HL-60 (cell line): Measurements from ENCODE around the gene ARMH4.

Experiments used
- DNase-seq, 2 experiments: peaks; one replicate each; pipeline ENCODE4 v3.0.0-alpha.2; 2010 to 2020; ENCODE audit warnings: low read depth in 1 of 2, low spot score in 1 of 2
- H3K27ac ChIP-seq: fragments of 250-450 bp; sonication (Bioruptor Pico); replicated peaks from 2 replicates; pipeline ENCODE4 v1.5.1; 2020; ENCODE audit warnings: mild to moderate bottlenecking, moderate library complexity
- H3K27me3 ChIP-seq: fragments of 250-450 bp; sonication (Bioruptor Pico); 2 replicates; pipeline ENCODE4 v1.5.1; 2021; ENCODE audit warnings: mild to moderate bottlenecking, moderate library complexity; ENCODE audit not compliant: insufficient read depth, poor library complexity, severe bottlenecking
- H3K4me3 ChIP-seq: replicated peaks from 2 replicates; pipeline ENCODE4 v1.5.1; 2011; ENCODE audit warnings: mild to moderate bottlenecking, control low read depth, low read length; ENCODE audit not compliant: insufficient read depth
- GABPA ChIP-seq: IDR thresholded peaks from 2 replicates; pipeline ENCODE4 v1.6.1; 2012; ENCODE audit warnings: low read depth
- POLR2AphosphoS5 ChIP-seq: IDR thresholded peaks from 2 replicates; pipeline ENCODE4 v1.6.1; 2012; ENCODE audit warnings: low read depth
- SPI1 ChIP-seq: IDR thresholded peaks from 2 replicates; pipeline ENCODE4 v1.6.1; 2012; ENCODE audit warnings: low read depth, mild to moderate bottlenecking, borderline replicate concordance
- TF ChIP-seq, protein P1 (sequence below): IDR thresholded peaks from 2 replicates; pipeline ENCODE4 v1.6.1; 2012; ENCODE audit warnings: low read depth; ENCODE audit not compliant: insufficient replicate concordance
- TF ChIP-seq, protein P2 (sequence below): IDR thresholded peaks from one replicate; pipeline ENCODE4 v1.5.1; 2011; ENCODE audit warnings: low read length, control low read depth, inconsistent platforms; ENCODE audit not compliant: insufficient read depth

The ARMH4 gene

DNA sequence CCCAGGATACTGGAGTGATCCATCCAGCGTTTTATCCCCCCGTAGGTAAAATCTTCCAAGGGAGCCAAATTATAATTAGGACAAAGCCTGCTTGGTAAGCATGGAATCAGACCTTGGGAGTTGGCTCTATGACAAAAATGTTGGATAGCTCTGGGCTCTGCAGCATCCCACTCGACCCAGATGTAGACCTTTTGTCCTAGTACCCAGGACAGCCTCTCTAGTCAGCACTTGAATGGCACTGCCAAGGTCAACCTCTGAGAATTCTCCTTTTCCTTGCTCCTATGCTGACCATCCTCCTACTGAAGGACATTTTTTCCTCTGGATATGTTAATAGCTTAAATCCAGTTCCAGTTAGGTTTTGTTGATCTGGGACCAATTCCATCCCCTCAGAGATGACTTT lies 181.4 kb downstream of the ARMH4 start:
- TF ChIP-seq SPI1 = no peak
- H3K27ac ChIP-seq = no peak overlapping the region
- peaks cover 5% of the 10 kb centered on the region for H3K27me3 ChIP-seq
- no peak overlapping the region for H3K4me3 ChIP-seq
- no peak for DNase-seq

DNA sequence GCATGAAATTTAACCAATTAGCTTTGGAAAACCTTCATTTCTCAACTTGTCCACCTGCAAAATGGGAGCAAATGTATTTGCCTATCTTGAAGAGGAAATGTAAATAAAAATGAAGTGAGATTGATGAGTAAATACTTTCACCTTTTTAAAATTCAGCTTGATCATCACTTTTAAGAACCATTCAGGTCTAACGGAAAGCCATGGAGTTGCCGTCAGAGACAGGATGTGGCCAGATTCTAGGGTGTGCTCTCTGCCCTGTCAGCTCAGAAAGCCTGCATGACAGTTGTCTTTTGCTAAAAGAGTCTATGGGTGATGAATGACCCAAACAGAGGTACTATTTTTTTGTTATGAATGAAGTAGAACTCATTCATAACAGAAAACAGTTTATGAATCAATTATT lies 181.8 kb downstream of the ARMH4 start:
- TF ChIP-seq POLR2AphosphoS5 (no peak), SPI1 (no peak), GABPA (no peak)
- TF ChIP-seq, protein P1, sequence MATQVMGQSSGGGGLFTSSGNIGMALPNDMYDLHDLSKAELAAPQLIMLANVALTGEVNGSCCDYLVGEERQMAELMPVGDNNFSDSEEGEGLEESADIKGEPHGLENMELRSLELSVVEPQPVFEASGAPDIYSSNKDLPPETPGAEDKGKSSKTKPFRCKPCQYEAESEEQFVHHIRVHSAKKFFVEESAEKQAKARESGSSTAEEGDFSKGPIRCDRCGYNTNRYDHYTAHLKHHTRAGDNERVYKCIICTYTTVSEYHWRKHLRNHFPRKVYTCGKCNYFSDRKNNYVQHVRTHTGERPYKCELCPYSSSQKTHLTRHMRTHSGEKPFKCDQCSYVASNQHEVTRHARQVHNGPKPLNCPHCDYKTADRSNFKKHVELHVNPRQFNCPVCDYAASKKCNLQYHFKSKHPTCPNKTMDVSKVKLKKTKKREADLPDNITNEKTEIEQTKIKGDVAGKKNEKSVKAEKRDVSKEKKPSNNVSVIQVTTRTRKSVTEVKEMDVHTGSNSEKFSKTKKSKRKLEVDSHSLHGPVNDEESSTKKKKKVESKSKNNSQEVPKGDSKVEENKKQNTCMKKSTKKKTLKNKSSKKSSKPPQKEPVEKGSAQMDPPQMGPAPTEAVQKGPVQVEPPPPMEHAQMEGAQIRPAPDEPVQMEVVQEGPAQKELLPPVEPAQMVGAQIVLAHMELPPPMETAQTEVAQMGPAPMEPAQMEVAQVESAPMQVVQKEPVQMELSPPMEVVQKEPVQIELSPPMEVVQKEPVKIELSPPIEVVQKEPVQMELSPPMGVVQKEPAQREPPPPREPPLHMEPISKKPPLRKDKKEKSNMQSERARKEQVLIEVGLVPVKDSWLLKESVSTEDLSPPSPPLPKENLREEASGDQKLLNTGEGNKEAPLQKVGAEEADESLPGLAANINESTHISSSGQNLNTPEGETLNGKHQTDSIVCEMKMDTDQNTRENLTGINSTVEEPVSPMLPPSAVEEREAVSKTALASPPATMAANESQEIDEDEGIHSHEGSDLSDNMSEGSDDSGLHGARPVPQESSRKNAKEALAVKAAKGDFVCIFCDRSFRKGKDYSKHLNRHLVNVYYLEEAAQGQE = no peak
- TF ChIP-seq, protein P2, sequence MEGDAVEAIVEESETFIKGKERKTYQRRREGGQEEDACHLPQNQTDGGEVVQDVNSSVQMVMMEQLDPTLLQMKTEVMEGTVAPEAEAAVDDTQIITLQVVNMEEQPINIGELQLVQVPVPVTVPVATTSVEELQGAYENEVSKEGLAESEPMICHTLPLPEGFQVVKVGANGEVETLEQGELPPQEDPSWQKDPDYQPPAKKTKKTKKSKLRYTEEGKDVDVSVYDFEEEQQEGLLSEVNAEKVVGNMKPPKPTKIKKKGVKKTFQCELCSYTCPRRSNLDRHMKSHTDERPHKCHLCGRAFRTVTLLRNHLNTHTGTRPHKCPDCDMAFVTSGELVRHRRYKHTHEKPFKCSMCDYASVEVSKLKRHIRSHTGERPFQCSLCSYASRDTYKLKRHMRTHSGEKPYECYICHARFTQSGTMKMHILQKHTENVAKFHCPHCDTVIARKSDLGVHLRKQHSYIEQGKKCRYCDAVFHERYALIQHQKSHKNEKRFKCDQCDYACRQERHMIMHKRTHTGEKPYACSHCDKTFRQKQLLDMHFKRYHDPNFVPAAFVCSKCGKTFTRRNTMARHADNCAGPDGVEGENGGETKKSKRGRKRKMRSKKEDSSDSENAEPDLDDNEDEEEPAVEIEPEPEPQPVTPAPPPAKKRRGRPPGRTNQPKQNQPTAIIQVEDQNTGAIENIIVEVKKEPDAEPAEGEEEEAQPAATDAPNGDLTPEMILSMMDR = no peak
- peaks cover 5% of the 10 kb centered on the region for H3K27me3 ChIP-seq
- no peak overlapping the region for H3K4me3 ChIP-seq
- no peak overlapping the region for H3K27ac ChIP-seq
- no peak for DNase-seq

DNA sequence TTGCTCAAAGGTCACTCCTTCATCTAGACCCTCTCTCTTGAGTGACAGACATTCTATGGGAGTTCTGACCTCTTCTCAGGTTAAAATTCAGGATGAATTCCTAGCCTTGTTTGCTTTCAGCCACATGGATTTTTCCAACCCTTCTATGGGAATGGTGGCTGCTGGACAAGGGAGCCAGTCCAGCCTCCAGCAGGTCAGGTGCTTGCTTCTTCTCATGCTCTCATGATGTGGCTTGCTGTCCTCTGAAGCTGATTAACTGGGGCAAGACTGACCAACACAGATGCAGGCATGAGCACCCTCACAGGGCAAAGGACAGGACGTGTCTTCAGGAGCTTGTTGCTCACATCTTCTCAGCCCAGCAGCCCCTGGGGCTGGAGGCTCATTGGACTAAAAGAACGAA lies 188.9 kb downstream of the ARMH4 start:
- TF ChIP-seq, protein P2 = no peak
- TF ChIP-seq, protein P1 = no peak
- no peak for TF ChIP-seq SPI1
- TF ChIP-seq POLR2AphosphoS5 = no peak
- no peak for TF ChIP-seq GABPA
- Histone ChIP-seq H3K27ac (no peak overlapping the region), H3K4me3 (no peak overlapping the region), H3K27me3 (peaks cover 5% of the 10 kb centered on the region)
- DNase-seq = no peak

DNA sequence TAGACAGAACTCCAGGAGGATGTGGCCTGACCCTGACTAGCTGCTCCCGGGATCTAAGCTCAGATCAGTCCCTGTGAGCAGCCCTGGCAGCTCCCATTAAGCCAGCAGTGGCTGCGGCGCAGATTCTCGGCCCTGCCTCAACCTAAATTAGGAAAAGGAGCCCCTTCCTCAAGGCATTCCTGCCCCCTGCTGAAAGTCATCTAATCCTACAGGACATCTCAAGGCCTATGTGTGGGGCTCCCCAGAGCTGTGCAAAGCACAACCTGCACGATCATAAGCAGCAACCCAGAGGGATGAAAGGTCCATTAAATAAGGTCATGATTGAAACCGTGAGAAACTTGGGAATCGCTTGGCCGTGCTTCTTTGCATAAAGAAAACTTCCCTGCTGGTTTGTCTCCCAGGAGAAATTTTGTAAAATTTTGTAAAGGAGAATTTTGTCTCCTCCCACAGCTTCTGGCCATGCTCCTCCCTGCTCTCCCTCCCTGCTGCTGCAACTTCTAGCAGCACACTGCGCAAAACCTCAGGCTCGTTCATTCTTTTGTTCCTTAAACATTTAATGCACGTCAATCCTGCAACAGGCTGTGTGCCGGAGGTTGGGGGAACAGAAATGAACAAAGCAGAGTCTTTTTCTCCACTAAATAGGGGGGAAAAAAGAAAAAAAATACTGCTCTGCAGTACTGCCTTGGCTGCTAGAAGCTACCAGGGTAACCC lies 189.5 kb downstream of the ARMH4 start:
- H3K27me3 ChIP-seq = peaks cover 4% of the 10 kb centered on the region
- no peak overlapping the region for H3K4me3 ChIP-seq
- H3K27ac ChIP-seq = no peak overlapping the region
- DNase-seq = no peak
- TF ChIP-seq, protein P1 = no peak
- TF ChIP-seq, protein P2 = no peak
- TF ChIP-seq GABPA = no peak
- no peak for TF ChIP-seq SPI1
- TF ChIP-seq POLR2AphosphoS5 = no peak
